HG03060 (cell line): ENCODE data around the gene DNAH8.
"Not testable (repeated sequence)": the region's sequence is repeated elsewhere in the genome, so short reads cannot be mapped to it uniquely, and the experiment has no call there.

Experiments used
- ATAC-seq: cut with Tn5 transposase; IDR thresholded peaks from one replicate; pipeline ENCODE4 v1.9.1; 2021; ENCODE audit warnings: low read depth, moderate number of reproducible peaks; ENCODE audit not compliant: unreplicated experiment

The DNAH8 gene

GRCh38 chr6:38873001-38873400 is 157.9 kb downstream of the DNAH8 start:
- no peak for ATAC-seq

DNA sequence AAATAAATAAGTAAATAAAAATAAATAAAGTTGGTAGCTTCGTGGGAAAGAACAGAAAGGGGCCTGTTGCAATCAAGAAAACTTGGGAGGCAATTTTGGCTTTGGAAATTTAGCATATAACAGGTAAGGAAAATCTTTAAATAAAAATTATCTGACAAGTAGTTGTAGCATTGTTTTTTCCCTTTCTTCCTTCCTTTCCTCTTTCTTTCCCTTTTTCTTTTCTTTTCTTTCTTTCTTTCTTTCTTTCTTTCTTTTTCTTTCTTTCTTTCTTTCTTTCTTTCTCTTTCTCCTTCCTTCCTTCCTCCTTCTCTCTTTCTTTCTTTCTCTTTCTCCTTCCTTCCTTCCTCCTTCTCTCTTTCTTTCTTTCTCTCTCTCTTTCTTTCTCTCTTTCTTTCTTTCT is 158.7 kb downstream of the DNAH8 start:
- ATAC-seq, result not testable (repeated sequence)

- ATAC-seq, result no peak
Observed at GRCh38 chr6:38876475-38876874, 161.4 kb downstream of the DNAH8 start.

GRCh38 chr6:38877721-38878120 is 162.6 kb downstream of the DNAH8 start:
- no peak for ATAC-seq

DNA sequence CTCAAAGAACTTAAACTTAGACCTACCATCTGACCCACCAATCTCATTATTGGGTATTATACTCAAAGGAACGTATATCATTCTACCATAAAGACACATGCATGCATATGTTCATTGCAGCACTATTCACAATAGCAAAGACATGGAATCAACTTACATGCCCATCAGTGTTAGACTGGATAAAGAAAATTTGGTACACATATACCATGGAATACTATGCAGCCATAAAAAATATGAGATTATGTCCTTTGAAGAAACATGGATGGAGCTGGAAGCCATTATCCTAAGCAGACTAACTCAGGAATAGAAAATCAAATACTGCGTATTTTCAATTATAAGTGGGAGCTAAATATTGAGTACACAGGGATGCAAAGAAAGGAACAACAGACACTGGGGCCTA is 167.0 kb downstream of the DNAH8 start:
- no peak for ATAC-seq

DNA sequence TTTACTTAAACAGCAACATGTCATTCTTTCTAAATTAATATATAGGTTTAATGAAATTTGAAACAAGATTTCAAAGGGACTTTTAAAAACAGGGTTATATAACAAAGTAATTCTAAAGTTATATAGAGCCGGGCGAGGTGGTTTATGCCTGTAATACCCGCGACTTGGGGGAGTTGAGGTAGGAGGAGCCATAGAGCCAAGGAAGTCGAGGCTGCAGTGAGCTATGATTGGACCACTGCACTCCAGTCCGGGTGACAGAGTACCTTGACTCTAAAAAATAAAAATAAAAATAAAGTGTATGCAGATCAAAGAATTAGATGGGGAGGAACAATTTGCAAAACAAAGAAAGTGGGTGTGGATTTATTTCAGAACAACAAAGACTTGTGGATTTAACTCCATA is 182.4 kb downstream of the DNAH8 start:
- ATAC-seq, result no peak

- no peak for ATAC-seq
Observed at GRCh38 chr6:38901802-38902522, 186.9 kb downstream of the DNAH8 start.

DNA sequence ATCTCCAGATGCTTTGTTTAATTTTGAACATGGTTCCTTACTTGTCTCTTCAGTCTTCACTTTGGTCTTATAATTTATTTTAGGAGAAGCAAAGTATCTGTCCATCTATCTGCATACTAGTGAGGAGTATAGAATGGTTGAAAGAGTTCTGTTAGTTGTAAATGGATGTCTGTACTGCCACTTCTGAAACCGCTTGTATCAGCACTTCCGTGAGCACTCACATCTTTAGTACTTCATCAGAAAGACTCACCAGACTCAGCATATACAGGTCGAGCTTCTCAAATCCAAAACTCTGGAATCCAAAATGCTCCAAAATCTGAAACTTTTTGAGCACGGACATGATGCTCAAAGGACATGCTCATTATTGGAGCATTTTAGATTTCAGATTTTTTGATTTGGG is 191.5 kb downstream of the DNAH8 start:
- no peak for ATAC-seq

- no peak for ATAC-seq
Observed at GRCh38 chr6:38907264-38907663, 192.2 kb downstream of the DNAH8 start.

DNA sequence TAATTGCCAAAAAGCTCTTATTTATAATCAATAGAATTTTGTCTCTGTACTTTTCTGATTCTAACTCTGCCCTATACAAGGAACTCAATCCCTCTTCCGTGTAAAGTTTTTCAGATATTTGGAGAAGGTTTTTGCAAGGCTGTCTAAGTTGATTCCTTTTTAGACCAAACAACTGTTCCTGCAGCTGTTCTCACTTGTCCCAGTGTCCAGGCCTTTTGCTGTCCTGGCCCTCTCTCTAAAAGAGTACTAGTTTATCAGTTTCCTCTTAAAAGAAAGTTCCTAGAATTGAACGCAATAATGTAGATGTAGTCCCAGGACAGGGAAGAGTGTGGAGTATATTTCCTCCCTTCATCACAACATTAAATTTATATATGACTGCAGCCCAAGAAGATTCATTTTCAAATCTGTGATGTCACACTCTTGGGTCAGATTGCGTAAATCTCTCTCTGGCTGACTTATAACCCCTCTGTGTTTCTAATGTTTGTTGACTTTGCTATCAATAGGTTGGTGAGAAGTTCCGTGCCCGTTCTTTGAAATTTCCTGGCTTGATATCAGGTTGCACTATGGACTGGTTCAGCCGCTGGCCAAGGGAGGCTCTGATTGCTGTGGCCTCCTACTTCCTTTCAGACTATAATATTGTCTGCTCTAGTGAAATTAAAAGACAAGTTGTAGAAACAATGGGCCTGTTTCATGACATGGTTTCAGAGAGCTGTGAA is 194.1 kb downstream of the DNAH8 start:
- no peak for ATAC-seq

GRCh38 chr6:38910207-38910606 is 195.1 kb downstream of the DNAH8 start:
- ATAC-seq, result no peak

- ATAC-seq, result no peak
Observed at GRCh38 chr6:38912378-38912777, 197.3 kb downstream of the DNAH8 start.

DNA sequence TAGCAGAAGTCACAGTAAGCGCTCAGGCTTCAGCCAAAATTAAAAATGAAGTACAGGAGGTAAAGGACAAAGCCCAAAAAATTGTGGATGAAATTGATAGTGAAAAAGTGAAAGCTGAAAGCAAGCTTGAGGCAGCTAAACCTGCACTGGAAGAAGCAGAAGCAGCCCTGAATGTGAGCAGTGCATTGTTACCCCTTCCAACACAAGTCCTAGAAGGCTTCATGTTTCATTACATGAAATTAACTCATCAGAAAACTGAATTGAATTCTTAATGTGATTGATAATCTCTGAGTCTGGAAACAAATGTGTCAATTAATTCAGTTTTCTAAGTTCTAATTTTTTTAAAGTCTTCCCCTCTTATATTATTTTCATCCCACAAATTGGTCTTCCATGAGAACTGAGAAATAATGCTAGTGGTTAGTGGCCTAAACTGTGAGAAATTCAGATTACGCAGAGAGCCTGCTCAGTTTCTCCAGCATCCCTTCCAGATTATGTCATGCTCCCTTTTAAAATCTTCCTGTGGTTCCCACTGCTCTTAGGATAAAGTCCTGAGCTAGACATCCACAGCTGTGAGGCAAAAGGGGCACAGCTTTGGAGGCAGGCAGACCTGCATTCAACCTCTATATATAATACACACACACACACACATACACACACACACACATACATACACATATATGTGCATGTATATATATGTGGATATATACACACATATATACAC is 200.3 kb downstream of the DNAH8 start:
- no peak for ATAC-seq

- ATAC-seq, result not testable (repeated sequence)
Observed at GRCh38 chr6:38921540-38921939, 206.4 kb downstream of the DNAH8 start.

DNA sequence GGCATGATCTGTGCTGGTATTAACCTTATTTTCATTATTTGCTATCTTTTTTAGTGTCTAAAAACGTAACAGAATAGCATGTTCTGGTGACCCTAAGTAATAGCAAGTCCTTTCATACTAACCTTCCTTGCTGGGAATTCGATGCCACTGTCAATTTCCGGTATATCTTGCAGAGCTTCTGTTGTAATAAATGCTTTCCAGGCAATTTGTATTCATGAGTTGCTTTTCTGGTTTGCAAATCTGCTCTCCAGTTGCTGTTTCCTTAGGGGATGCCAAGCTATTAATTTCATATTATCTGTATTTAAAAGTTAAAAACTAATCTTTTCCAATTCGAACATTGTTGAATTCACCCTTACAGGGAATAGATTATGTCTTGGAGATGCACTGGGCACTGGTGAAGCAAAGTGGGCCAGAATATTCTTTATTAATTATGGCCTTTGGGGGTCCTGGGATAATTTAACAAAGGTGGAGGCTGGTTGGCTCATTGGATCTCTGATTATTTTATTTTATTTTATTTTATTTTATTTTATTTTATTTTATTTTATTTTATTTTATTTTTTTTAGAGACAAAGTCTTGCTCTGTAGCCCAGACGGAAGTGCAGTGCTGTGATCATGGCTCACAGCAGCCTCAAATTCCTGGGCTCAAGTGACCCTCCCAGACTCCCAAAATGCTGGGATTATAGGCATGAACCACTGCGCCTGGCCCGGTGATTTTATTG is 209.8 kb downstream of the DNAH8 start:
- ATAC-seq, result no peak

- ATAC-seq, result no peak
Observed at GRCh38 chr6:38929560-38929959, 214.4 kb downstream of the DNAH8 start.

DNA sequence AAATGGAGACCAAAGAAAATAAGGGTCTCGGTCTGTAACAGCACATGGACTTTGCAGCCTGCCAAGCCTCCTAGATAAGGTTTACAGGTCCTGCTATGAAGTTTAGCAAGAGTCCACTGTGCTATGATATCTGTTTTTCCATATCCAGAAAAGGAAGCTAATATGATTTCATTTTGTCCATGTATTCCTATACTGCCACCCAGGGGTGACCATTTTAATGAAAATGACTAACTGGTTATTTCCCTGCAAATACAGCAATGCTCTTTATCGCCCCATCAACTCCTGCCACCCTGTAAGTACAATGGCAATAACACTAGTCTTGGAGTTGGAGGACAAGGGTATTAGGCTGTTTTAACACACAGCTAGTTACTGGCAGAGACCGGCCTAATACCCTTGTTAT is 218.3 kb downstream of the DNAH8 start:
- no peak for ATAC-seq

- no peak for ATAC-seq
Observed at GRCh38 chr6:38935051-38935450, 219.9 kb downstream of the DNAH8 start.

DNA sequence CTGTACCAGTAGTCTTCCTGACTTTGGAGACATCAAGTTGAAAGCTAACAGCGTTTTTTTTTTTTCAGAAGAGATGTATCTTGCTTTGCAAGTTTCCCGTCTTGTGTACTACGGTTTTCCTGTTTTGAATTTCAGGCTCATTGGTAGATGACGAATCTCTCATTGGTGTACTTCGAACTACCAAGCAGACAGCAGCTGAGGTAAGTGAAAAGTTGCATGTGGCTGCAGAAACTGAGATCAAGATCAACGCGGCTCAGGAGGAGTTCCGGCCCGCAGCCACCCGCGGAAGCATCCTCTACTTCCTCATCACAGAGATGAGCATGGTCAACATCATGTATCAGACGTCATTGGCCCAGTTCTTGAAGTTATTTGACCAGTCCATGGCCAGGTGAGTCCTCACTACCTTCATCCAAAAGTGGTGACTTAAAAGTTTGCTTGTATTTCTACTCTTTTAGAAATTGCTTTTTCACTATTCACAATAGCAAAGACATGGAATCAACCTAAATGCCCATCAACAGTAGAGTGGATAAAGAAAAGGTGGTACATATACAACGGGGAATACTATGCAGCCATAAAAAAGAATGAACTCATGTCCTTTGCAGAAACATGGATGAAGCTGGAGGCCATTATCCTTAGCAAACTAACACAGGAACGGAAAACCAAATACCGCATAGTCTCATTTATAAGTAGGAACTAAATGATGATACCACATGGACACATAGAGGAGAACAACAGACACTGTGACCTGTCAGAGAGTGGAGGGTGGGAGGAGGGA is 222.9 kb downstream of the DNAH8 start:
- no peak for ATAC-seq

- no peak for ATAC-seq
Observed at GRCh38 chr6:38938741-38939140, 223.6 kb downstream of the DNAH8 start.
